ENCODE data around the gene LBHD2. TPM values are rescaled to one million over a fixed set of nuclear protein-coding genes. Genes with fewer than 3 reads are reported as not detected.

Gene LBHD2
- total RNA-seq, 2 experiments from 2014 or later, result not detected

DNA sequence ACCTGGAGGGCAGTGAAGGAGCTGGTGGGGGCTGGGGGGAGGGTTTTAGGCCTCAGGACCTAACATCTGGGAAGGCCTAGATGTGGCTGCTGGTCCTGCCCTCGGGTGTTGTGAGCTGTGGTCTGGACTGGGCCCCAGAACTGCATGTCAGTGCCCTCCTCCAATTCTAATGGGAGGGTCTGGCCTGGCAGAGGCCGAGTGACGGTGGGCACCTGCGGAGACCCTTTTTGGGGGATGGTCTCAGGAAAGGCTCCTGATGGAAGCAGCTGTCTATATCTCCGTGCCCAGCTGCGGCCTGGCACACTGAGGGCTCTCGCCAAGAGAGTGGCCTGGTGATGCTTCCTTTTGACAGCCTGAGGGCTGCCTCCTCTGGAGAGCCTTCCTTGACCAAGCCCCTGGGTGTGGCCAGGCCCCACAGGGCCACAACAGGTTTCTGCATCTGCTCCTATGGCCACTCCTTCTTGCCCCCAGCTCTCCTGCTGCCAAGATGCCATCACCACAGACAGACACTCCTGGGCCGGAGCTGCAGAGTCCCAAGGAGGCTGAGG is 15.8 kb downstream of the LBHD2 start:
- CTCF ChIA-PET (ENCODE audit: unreplicated experiment), result interaction anchor here (0.6 to 1.2 kb wide), 2 partner anchors 13 to 41 kb away, joined by 3 read pairs; no protein-coding TSS in a partner anchor
- BruUV-seq (replicated peaks), result no TSS peak

DNA sequence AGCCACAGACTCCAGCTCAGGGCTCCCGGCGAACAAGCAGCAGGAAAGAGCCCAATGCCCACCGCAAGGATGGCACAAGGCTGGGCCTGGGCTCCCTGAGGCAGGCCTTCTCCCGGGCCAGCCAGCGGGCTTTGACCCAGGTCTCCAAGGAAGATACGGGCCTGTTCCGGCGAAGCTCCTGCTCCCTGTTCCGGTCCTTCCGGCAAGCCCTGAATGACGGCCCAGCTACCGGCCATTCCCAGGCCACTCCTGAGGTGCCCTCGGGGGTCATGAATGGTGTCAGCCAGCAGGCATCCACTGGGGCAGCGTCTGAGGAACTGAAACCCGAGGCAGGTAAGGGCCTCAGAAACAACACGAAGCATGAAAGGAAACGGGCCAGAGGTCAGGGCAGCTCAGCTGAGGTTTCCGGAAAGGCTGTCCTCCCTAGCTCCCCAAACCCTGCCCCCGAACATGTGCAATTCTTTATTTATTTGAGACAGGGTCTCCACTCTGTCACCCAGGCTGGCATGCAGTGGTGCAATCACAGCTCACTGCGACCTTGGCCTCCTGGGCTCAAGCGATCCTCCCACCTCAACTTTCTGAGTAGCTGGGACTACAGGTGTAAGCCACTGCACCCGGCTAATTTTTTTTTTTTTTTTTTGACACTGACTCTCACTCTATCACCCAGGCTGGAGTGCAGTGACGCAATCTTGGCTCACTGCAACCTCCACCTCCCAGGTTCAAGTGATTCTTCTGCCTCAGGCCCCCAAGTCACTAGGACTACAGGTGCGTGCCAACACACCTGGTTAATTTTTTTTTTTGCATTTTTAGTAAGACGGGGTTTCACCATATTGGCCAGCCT is 16.5 kb downstream of the LBHD2 start:
- intact Hi-C loops (cut with micrococcal nuclease; ENCODE audit: unreplicated experiment), result no loop called here
- H3K79me2 ChIP-seq (ENCODE audit: insufficient read depth, low read depth, low read length), result no peaks in the 10 kb centered on the region
- H4K20me1 ChIP-seq (ENCODE audit: insufficient read depth, low read length), result no peaks in the 10 kb centered on the region
- H3K4me1 ChIP-seq (ENCODE audit: insufficient read depth, low read length, poor library complexity, severe bottlenecking), result peaks cover 23% of the 10 kb centered on the region
- no peaks in the 10 kb centered on the region for H3K9me2 ChIP-seq (ENCODE audit: insufficient read depth, low read length)
- H3K4me3 ChIP-seq (ENCODE audit: low read depth, low read length, poor library complexity, severe bottlenecking), result no peak overlapping the region
- peak overlapping the region; percentile 44 for H3K4me2 ChIP-seq (ENCODE audit: low read length)
- H2AFZ ChIP-seq (ENCODE audit: low read length), result no peak overlapping the region
- ChIA-PET POLR2A (interaction anchor here (0.6 to 0.7 kb wide), 5 partner anchors 22 to 459 kb away, joined by 3 to 9 read pairs (median 4); no protein-coding TSS in a partner anchor), CTCF (ENCODE audit: unreplicated experiment) (interaction anchor here (0.6 to 1.2 kb wide), 2 partner anchors 14 to 40 kb away, joined by 3 read pairs; no protein-coding TSS in a partner anchor)
- no peaks in the 10 kb centered on the region for H3K9me3 ChIP-seq (ENCODE audit: low read length)
- peak overlapping the region; percentile 31 for H3K27ac ChIP-seq (ENCODE audit: low read depth, low read length, poor library complexity, severe bottlenecking)
- peak; percentile 57 for DNase-seq (ENCODE audit: low spot score)
- H3K36me3 ChIP-seq (ENCODE audit: insufficient read depth, low read length), result no peaks in the 10 kb centered on the region
- no TSS peak for BruUV-seq (replicated peaks)
- TF ChIP-seq CTCF (conservative IDR thresholded peaks at IDR 0.05; ENCODE audit: low read length) (no peak), EZH2phosphoT487 (IDR thresholded peaks at IDR 0.05; ENCODE audit: borderline replicate concordance, low read depth, low read length) (no peak)

More for the DNA sequence above, 15.8 kb downstream of the LBHD2 start:
- POLR2A ChIA-PET, result interaction anchor here (0.6 to 0.7 kb wide), 2 partner anchors 21 to 460 kb away, joined by 3 to 9 read pairs; no protein-coding TSS in a partner anchor
- no peaks in the 10 kb centered on the region for H3K79me2 ChIP-seq (ENCODE audit: insufficient read depth, low read depth, low read length)
- no peaks in the 10 kb centered on the region for H3K9me2 ChIP-seq (ENCODE audit: insufficient read depth, low read length)
- H3K9me3 ChIP-seq (ENCODE audit: low read length), result no peaks in the 10 kb centered on the region
- no peak overlapping the region for H3K4me3 ChIP-seq (ENCODE audit: low read depth, low read length, poor library complexity, severe bottlenecking)
- intact Hi-C loops (cut with micrococcal nuclease; ENCODE audit: unreplicated experiment), result no loop called here
- H3K4me1 ChIP-seq (ENCODE audit: insufficient read depth, low read length, poor library complexity, severe bottlenecking), result peaks cover 17% of the 10 kb centered on the region
- no peak for TF ChIP-seq EZH2phosphoT487 (IDR thresholded peaks at IDR 0.05; ENCODE audit: borderline replicate concordance, low read depth, low read length)
- no peak for TF ChIP-seq CTCF (conservative IDR thresholded peaks at IDR 0.05; ENCODE audit: low read length)
- H2AFZ ChIP-seq (ENCODE audit: low read length), result no peak overlapping the region
- peak overlapping the region; percentile 31 for H3K27ac ChIP-seq (ENCODE audit: low read depth, low read length, poor library complexity, severe bottlenecking)
- no peak for DNase-seq (ENCODE audit: low spot score)
- no peaks in the 10 kb centered on the region for H3K36me3 ChIP-seq (ENCODE audit: insufficient read depth, low read length)
- H3K4me2 ChIP-seq (ENCODE audit: low read length), result peak overlapping the region; percentile 44; the same call in 1 of the 2 replicates
- no peaks in the 10 kb centered on the region for H4K20me1 ChIP-seq (ENCODE audit: insufficient read depth, low read length)

Measured in OCI-LY7 (cell line).